Activated CD8-positive, alpha-beta T cell treated with anti-CD3 and anti-CD28 coated beads, Interleukin-2, amount 10 ng/mL, durations not matched to agents 7 days and 5 days (primary cell): ENCODE measurements around the gene ARFGAP1. TPM values are rescaled to one million over a fixed set of nuclear protein-coding genes. Genes with fewer than 3 reads are reported as not detected.

Experiments
- ATAC-seq: fragments of 150-1000 bp; cut with Tn5 transposase; one replicate; pipeline ENCODE4 v1.10.0; 2021; ENCODE audit warnings: moderate library complexity
- CTCF ChIA-PET: fragments of 350-600 bp; sonication (Branson Sonifier 250); formaldehyde crosslinking; loops from one replicate; lab custom pipeline; 2021; ENCODE audit warnings: antibody characterized with exemption; lab: Charles Lee
- POLR2A ChIA-PET: fragments of 350-600 bp; sonication (Branson Sonifier 250); formaldehyde crosslinking; loops from one replicate; lab custom pipeline; 2021; ENCODE audit warnings: antibody characterized with exemption; lab: Charles Lee
- DNase-seq: peaks from one replicate; pipeline ENCODE4 v3.0.0-alpha.2; 2020
- H3K27ac Mint-ChIP-seq: one replicate; pipeline ENCODE4 v1.8.0; 2021; ENCODE audit warnings: mild to moderate bottlenecking, mixed read lengths
- H3K27me3 Mint-ChIP-seq: one replicate; pipeline ENCODE4 v1.8.0; 2021; ENCODE audit warnings: low read depth, mixed read lengths
- H3K36me3 Mint-ChIP-seq: one replicate; pipeline ENCODE4 v1.8.0; 2021; ENCODE audit warnings: low read depth, mixed read lengths
- H3K4me1 Mint-ChIP-seq: one replicate; pipeline ENCODE4 v1.8.0; 2021; ENCODE audit warnings: low read depth, mixed read lengths
- H3K4me3 Mint-ChIP-seq: one replicate; pipeline ENCODE4 v1.8.0; 2021; ENCODE audit warnings: mild to moderate bottlenecking, mixed read lengths
- H3K9me3 Mint-ChIP-seq: one replicate; pipeline ENCODE4 v1.8.0; 2022; ENCODE audit warnings: mixed read lengths; ENCODE audit not compliant: insufficient read depth
- total RNA-seq, 2 experiments: library from RNA; stranded (reverse); gene quantifications; one replicate each; pipeline ENCODE4 v1.2.3, GENCODE V29; 2021

Gene ARFGAP1
- total RNA-seq, 2 experiments from 2014 or later = 68.7 to 75.6 TPM

- no peaks in the 10 kb centered on the region for H3K9me3 Mint-ChIP-seq
- no peaks in the 10 kb centered on the region for H3K36me3 Mint-ChIP-seq
- peaks cover 13% of the 10 kb centered on the region for H3K4me1 Mint-ChIP-seq
- ChIA-PET CTCF (no interaction called here), POLR2A (no interaction called here)
- DNase-seq (no peak), ATAC-seq (no peak)
- H3K27ac Mint-ChIP-seq = no peak overlapping the region
- no peak overlapping the region for H3K4me3 Mint-ChIP-seq
- peaks cover 2% of the 10 kb centered on the region for H3K27me3 Mint-ChIP-seq
Observed at GRCh38 chr20:63262836-63263235, 9.8 kb upstream of the ARFGAP1 start.

DNA sequence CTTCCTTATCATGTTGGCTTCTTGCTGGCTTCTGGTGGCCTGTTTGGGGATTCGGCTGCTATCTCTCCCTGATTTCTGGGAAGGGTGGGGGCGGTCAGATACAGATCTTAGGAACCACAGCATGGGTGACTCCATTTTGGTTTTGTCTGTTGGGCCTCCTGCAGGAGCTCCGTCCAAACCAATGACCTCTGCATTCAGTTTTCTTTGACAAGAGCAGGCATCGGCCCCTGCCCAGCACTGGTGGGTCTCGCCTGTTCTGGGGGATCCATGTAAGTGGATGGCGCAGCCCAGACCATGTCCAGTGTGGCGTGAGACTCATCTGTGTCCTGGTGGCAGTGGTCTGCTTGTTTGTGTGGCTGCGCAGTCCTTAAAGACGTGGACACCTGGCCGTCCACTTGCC, 8.6 kb upstream of the ARFGAP1 start:
- Mint-ChIP-seq H3K27ac (no peak overlapping the region), H3K4me3 (no peak overlapping the region), H3K27me3 (peaks cover 2% of the 10 kb centered on the region), H3K4me1 (peaks cover 13% of the 10 kb centered on the region), H3K9me3 (no peaks in the 10 kb centered on the region), H3K36me3 (no peaks in the 10 kb centered on the region)
- ChIA-PET POLR2A (no interaction called here), CTCF (no interaction called here)
- no peak for ATAC-seq
- no peak for DNase-seq

DNA sequence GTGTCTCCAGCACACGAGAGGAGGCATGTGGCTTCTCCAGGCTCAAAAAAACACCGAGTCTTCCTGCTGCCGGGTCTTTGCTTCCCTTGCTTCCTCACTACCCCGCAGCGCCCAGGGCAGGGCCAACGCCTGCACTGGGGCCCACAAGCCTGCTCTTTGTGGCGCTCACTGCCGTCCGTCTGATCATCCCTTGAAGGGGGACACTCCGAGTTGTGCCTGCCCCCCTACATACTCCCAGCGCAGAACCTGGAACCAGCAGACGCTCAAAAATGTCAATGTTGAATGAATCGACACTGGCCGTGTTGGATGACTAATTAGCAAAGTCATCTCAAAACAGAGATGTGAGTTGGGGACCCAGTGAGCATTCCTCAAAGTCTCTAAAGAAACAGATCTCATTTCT, 8.1 kb upstream of the ARFGAP1 start:
- ChIA-PET POLR2A (no interaction called here), CTCF (interaction anchor here (1.3 kb wide), 1 partner anchor 41 kb away, joined by 3 read pairs; no protein-coding TSS in a partner anchor)
- H3K36me3 Mint-ChIP-seq = no peaks in the 10 kb centered on the region
- H3K27ac Mint-ChIP-seq = no peak overlapping the region
- peaks cover 13% of the 10 kb centered on the region for H3K4me1 Mint-ChIP-seq
- no peak overlapping the region for H3K4me3 Mint-ChIP-seq
- no peaks in the 10 kb centered on the region for H3K9me3 Mint-ChIP-seq
- peaks cover 2% of the 10 kb centered on the region for H3K27me3 Mint-ChIP-seq
- no peak for DNase-seq
- no peak for ATAC-seq

DNA sequence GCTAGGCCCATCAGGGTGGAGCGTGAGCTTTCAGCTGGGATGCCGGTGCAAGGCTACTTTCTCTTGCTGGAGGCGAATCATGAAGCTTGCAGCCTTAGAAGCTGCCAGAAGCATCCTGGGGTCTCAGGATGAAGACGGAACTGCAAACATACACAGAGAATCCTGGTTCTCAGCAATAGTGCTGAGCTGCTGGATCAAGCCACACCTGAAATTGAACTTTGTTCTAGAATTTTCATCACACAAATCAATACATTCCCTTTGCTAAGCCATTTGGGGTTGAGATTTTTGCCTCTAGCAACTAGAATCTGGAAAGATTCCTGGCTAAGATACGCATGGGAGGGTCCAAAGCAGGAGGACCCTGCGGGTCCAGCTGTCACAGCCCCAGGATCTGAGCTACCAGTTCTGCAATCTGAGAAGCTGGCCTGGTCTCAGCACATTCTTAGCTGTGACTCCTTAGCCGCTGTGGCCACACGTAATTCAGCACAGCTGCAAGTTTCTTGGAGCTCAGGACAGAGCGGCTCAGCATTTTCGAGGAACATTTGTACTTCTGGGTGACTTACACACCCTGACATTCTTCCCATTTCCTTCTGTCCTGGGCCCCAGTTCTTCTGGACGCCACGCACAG, 6.6 kb upstream of the ARFGAP1 start:
- POLR2A ChIA-PET = no interaction called here
- no peak for ATAC-seq
- no peak overlapping the region for H3K4me3 Mint-ChIP-seq

DNA sequence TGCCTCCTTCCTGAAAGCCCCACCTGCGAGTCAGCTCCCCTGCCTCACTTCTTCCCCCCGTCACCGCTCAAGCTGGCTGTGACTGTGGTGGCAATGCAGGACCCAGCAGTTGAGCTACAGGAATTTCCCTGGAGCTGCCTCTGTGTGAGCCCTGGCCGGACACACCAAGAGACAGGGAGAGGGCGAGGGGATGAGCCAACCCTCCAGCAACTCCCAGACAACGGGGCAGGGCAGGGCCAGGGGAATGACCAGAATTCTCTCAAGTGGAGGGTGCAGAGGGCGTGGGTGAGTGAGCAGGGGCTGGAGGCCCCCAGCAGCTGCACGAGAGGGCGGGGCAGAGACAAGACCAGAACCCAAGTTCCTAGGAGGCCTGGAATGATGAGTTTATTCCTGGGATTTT, 4.9 kb upstream of the ARFGAP1 start:
- CTCF ChIA-PET = interaction anchor here (1.5 kb wide), 1 partner anchor 45 kb away, joined by 3 read pairs; no protein-coding TSS in a partner anchor
- POLR2A ChIA-PET = no interaction called here
- Mint-ChIP-seq H3K4me1 (peaks cover 7% of the 10 kb centered on the region), H3K9me3 (no peaks in the 10 kb centered on the region), H3K36me3 (no peaks in the 10 kb centered on the region), H3K4me3 (no peak overlapping the region), H3K27me3 (no peaks in the 10 kb centered on the region), H3K27ac (no peak overlapping the region)
- ATAC-seq (no peak), DNase-seq (no peak)

More for the DNA sequence above, 6.6 kb upstream of the ARFGAP1 start:
- no peak overlapping the region for H3K27ac Mint-ChIP-seq
- no peaks in the 10 kb centered on the region for H3K36me3 Mint-ChIP-seq
- H3K27me3 Mint-ChIP-seq = peaks cover 2% of the 10 kb centered on the region
- CTCF ChIA-PET = no interaction called here
- no peaks in the 10 kb centered on the region for H3K9me3 Mint-ChIP-seq
- H3K4me1 Mint-ChIP-seq = peaks cover 13% of the 10 kb centered on the region
- no peak for DNase-seq

DNA sequence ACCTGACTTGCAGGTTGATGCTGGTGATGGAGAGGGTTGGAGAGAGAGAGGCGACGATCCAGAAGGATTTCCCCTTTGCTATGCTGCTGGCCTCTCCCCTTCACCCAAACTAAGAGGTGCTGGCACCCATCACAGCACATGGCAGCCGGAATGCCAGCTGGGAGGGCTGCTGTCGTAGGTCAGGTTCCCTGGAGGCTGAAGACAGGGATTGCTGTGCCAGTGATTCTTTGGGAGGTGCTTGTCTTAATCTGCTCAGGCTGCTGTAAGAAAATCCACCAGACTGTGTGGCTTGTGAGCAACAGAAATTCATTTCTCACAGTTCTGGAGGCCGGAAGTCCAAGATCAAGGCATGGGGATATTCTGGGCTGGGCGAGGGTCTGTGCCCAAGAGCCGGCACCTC, 4.4 kb upstream of the ARFGAP1 start:
- Mint-ChIP-seq H3K4me3 (no peak overlapping the region), H3K27ac (no peak overlapping the region), H3K27me3 (no peaks in the 10 kb centered on the region), H3K36me3 (no peaks in the 10 kb centered on the region), H3K9me3 (no peaks in the 10 kb centered on the region), H3K4me1 (peaks cover 4% of the 10 kb centered on the region)
- DNase-seq = no peak
- ATAC-seq = no peak
- ChIA-PET CTCF (interaction anchor here (1.5 kb wide), 1 partner anchor 45 kb away, joined by 3 read pairs; no protein-coding TSS in a partner anchor), POLR2A (no interaction called here)

DNA sequence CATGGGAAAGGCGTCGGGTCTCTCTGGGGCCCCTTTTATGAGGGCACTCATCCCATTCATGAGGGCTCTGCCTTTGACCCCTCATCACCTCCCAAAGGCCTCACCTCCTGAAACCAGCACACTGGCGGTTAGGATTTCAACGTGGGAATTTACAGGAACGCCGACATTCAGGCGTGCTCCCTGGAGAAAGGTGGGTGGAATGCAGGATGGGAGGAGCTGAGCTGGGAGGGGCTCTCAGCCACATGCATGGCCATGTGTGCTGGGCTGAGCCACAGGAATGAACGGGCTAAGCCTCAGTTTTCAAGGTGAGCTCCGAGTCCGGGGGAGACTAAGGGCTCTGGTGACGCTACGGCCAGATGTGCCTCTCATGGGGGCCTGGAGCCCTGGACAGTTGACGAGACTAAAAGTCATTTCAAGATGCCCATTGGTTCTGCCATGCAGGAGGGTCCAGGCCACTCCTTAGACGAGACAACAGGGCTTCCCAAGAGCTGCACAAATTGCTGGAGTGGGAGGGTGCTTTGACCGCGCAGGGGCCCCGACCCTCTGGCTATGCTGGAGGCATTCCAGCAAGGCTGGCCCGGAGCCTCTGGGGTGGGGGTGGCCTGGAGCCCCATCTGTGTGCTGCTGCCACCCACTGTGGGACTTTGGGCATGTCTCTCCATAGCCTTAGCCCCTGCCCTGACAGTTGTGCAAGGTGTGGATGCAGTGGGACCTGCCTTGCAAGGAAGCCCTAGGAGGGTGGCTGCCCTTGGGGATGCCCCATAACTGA, 3.8 kb upstream of the ARFGAP1 start:
- ATAC-seq = no peak
- DNase-seq = no peak
- ChIA-PET POLR2A (no interaction called here), CTCF (interaction anchor here (1.5 kb wide), 1 partner anchor 46 kb away, joined by 3 read pairs; no protein-coding TSS in a partner anchor)
- Mint-ChIP-seq H3K36me3 (no peaks in the 10 kb centered on the region), H3K27ac (no peak overlapping the region), H3K27me3 (no peaks in the 10 kb centered on the region), H3K4me3 (no peak overlapping the region), H3K9me3 (no peaks in the 10 kb centered on the region), H3K4me1 (peaks cover 9% of the 10 kb centered on the region)

GRCh38 chr20:63269724-63270123, 2.9 kb upstream of the ARFGAP1 start:
- Mint-ChIP-seq H3K27ac (no peak overlapping the region), H3K27me3 (no peaks in the 10 kb centered on the region), H3K36me3 (no peaks in the 10 kb centered on the region), H3K4me1 (peaks cover 17% of the 10 kb centered on the region), H3K4me3 (no peak overlapping the region), H3K9me3 (no peaks in the 10 kb centered on the region)
- no peak for DNase-seq
- CTCF ChIA-PET = no interaction called here
- POLR2A ChIA-PET = interaction anchor here (1.4 kb wide), 1 partner anchor 15 kb away, joined by 4 read pairs; no protein-coding TSS in a partner anchor
- ATAC-seq = no peak

GRCh38 chr20:63270606-63271325, 1.8 kb upstream of the ARFGAP1 start:
- no peak for DNase-seq
- peaks cover 25% of the 10 kb centered on the region for H3K4me1 Mint-ChIP-seq
- ChIA-PET CTCF (interaction anchor here (1.9 kb wide), 1 partner anchor 47 kb away, joined by 7 read pairs; no protein-coding TSS in a partner anchor), POLR2A (interaction anchor here (1.4 kb wide), 1 partner anchor 14 kb away, joined by 4 read pairs; no protein-coding TSS in a partner anchor)
- no peak overlapping the region for H3K4me3 Mint-ChIP-seq
- ATAC-seq = no peak
- no peaks in the 10 kb centered on the region for H3K9me3 Mint-ChIP-seq
- H3K27ac Mint-ChIP-seq = no peak overlapping the region
- H3K36me3 Mint-ChIP-seq = no peaks in the 10 kb centered on the region
- H3K27me3 Mint-ChIP-seq = no peaks in the 10 kb centered on the region

GRCh38 chr20:63273059-63273579, 506 bp downstream of the ARFGAP1 start:
- H3K27me3 Mint-ChIP-seq = no peaks in the 10 kb centered on the region
- no peak for DNase-seq
- ChIA-PET CTCF (interaction anchor here (1.1 kb wide), 2 partner anchors 11 to 37 kb away, joined by 4 read pairs; no protein-coding TSS in a partner anchor), POLR2A (interaction anchor here (1.5 to 1.7 kb wide), 2 partner anchors 11 to 58 kb away, joined by 4 to 7 read pairs; no protein-coding TSS in a partner anchor)
- H3K9me3 Mint-ChIP-seq = no peaks in the 10 kb centered on the region
- H3K36me3 Mint-ChIP-seq = peaks cover 4% of the 10 kb centered on the region
- ATAC-seq = peak; percentile 3
- peak overlapping the region; percentile 84 for H3K27ac Mint-ChIP-seq
- H3K4me3 Mint-ChIP-seq = peak overlapping the region; percentile 86
- peaks cover 25% of the 10 kb centered on the region for H3K4me1 Mint-ChIP-seq

DNA sequence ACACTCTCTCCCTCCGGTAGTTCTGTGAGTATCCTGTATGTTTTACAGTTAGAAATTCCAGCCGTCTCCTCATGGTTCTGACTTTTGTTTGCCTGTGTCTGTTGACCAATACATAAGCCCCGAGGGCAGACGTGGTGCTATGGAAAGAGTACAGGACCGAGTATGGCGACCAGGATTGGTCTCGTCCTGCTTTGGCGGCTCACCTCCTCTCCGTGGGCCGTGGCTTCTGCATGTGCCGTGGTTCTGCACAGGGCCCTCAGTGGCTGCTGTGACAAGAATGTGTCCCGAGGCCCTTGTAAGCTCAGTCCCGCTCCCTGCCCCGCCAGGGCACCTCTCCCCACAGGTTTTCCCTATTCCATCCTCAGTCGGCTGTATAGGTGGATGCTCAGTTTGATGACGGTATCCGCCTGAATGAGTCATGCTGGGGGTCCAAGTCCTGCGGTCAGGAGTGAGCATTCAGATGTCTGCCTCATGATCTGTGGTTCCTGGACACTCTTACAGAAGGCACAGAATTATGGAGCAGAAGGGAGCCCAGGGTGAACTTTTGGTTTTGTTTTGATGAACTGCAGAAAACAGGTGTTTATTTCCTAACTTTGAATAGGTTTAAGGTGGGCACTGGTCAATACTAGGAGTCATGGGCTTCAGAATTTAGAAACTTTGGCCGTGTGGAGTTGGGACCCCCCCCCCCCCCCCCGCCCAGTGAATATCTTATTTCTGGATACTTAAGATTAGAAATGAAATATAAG, 1.2 kb downstream of the ARFGAP1 start:
- Mint-ChIP-seq H3K4me3 (peak overlapping the region; percentile 86), H3K36me3 (peaks cover 9% of the 10 kb centered on the region), H3K27me3 (no peaks in the 10 kb centered on the region), H3K9me3 (no peaks in the 10 kb centered on the region), H3K27ac (peak overlapping the region; percentile 84), H3K4me1 (peaks cover 25% of the 10 kb centered on the region)
- POLR2A ChIA-PET = interaction anchor here (1.5 to 1.7 kb wide), 2 partner anchors 10 to 59 kb away, joined by 4 to 7 read pairs; no protein-coding TSS in a partner anchor
- DNase-seq (no peak), ATAC-seq (no peak)
- CTCF ChIA-PET = no interaction called here
